ENCODE measurements around the gene WWOX.

DNA sequence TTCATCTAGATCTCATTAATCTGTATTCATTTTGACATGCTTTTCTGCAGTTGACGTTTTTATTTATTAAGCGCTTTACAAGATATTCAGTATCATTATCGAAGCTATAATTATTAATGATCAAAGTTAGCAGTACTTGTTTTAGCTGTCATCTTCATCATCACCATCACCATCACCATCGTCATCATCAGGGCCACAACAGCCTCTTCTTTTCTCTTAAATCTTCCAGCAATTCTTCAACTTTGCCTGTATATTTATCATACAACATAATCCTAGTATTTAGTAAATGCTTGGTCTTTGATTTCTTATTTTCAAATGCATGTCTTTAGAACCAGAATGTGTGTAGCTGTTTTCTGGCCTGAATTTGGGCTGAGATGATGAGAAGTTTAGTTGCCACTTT is 973.1 kb downstream of the WWOX start:
- TF ChIP-seq, protein P1, sequence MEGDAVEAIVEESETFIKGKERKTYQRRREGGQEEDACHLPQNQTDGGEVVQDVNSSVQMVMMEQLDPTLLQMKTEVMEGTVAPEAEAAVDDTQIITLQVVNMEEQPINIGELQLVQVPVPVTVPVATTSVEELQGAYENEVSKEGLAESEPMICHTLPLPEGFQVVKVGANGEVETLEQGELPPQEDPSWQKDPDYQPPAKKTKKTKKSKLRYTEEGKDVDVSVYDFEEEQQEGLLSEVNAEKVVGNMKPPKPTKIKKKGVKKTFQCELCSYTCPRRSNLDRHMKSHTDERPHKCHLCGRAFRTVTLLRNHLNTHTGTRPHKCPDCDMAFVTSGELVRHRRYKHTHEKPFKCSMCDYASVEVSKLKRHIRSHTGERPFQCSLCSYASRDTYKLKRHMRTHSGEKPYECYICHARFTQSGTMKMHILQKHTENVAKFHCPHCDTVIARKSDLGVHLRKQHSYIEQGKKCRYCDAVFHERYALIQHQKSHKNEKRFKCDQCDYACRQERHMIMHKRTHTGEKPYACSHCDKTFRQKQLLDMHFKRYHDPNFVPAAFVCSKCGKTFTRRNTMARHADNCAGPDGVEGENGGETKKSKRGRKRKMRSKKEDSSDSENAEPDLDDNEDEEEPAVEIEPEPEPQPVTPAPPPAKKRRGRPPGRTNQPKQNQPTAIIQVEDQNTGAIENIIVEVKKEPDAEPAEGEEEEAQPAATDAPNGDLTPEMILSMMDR (conservative IDR thresholded peaks at IDR 0.05; ENCODE audit: low read depth, low read length): no peak
- no peak for TF ChIP-seq EZH2 (IDR thresholded peaks at IDR 0.05; ENCODE audit: borderline replicate concordance, low read depth, low read length, poor library complexity, severe bottlenecking)

All from A673 (cell line).